HG03575 (cell line): Measurements from ENCODE around the gene RAD51B.
"Not testable (repeated sequence)": the region's sequence is repeated elsewhere in the genome, so short reads cannot be mapped to it uniquely, and the experiment has no call there.

Source experiments
- ATAC-seq: cut with Tn5 transposase; IDR thresholded peaks from one replicate; pipeline ENCODE4 v1.9.1; 2021; ENCODE audit not compliant: unreplicated experiment, insufficient number of reproducible peaks, low FRiP score; ENCODE audit errors: extremely low read depth

Gene RAD51B

DNA sequence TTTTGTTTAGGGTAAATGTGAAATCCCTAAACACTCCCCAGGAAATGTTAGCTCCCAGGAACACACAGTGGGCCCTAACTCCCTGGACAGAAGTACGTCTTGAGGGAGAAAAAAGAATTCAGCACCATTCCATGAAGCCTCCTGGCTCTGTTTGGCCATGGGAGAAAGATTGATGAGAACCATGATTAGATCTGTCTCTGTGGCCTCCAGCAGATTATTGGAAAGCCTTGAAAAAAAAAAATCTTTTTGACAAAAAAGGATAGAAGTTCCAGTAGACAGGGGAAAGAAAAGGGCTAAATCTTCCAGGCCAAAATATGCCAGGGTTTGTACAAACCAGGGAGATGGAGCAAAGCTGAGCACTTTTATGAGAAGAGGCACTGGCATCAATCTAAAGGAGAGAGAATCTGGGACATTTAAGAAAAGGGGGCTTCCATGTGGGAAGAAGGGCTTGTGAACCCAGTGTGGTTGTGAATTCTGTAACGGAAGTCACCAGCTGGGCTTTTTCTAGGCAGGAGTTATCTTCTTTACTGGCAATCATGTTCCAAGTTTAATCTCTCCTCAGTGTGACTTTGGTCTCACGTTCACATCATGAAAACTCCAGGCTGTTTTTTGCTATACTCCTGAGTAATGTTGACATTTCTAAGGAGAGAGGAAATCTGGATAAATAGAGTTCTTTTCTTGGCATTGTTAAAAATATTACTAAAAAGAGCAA lies 426.7 kb downstream of the RAD51B start:
- ATAC-seq: no peak

DNA sequence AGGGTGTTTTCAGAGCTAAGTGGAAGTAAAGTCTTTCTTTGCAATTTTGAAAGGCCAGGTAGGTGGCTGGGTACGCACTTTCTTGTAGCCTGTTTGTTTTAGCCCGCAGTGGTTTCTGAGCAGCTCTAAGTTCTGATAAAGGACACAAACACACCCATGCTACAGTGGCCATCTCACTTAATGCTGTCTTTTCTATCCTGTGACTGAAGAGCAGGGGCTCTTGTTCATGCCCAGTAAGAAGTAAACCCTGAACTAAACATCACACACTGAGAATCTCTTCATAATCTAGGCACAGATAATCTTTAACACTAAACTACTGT lies 427.2 kb downstream of the RAD51B start:
- no peak for ATAC-seq

DNA sequence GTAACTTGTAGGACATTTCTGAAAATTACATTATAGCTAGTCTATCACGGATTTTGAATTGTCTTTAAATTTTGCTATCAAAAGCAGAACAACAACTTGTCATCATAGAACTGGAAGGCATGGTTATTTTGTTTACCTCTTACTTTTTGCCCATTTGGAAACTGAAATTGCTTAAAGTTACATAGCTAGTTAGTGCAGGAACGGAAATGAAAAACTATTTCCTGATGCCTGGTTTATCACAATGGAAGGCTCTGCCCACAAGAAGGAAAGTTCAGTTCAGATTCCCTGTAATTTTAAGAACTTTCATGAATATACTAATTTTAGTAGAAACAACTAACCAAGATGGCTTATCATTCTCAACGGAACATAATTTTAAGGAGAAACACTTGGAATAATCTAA lies 427.7 kb downstream of the RAD51B start:
- no peak for ATAC-seq

DNA sequence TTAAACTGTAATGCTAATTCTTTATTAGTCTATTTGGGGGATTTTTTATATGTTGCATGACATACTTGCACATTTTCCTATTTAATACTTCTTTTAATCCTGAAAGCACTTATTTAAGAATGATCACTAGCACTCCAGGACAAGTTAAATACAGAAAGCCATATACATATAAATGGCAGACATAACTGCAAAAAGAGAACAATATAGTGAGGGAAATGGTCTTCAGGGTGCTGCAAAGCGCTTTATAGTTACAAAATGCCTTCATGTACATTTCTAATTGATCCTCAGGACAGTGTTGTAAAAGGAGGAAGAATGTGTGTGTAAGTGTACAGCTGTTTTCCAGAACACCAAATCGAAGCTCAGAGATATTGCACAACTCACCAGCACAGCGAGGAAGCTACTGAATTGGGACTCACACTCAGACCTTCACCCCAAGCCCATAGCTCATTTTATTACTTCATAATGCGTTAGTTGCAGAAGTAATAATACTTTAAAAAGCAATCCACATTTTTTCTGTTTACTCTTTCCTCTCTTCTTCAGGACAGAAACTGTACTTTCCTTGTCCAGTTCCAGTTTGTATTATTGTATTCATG lies 428.2 kb downstream of the RAD51B start:
- no peak for ATAC-seq

DNA sequence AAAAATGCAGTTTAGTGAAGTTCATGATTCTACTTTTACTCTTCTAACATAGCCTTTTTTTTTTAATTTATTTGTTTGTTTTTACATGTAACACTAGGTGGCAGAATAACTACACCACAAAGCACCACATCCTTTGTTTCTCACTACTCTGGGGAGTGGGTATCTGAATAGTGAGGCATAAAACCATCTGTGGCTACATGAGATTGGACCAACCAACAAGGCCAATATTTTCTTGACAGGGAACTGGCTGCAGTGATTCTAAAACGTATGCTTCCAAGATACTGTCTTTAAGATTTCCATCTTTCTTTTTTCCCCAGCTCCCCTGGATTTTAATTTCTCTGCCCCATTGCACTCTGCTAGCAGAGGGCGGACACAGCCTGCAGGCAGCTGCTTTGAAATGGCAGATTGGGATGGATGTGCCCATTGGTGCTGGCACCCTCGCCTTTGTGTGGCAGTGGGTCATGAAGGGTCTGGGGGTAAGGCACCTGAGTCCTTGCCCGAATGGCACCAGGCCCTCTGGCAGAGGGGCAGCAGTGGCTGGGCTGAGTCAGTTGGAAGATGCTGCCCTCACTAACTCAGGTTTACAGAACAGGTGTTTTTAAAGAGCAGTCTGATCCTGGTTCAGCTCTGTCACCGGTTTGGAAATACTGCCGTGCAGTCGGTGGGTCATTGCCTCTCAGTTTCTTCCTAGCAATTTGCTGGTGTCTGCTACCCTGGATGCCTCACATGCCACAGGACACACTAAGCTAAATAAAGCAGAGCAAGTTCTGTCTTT lies 429.1 kb downstream of the RAD51B start:
- ATAC-seq: no peak

DNA sequence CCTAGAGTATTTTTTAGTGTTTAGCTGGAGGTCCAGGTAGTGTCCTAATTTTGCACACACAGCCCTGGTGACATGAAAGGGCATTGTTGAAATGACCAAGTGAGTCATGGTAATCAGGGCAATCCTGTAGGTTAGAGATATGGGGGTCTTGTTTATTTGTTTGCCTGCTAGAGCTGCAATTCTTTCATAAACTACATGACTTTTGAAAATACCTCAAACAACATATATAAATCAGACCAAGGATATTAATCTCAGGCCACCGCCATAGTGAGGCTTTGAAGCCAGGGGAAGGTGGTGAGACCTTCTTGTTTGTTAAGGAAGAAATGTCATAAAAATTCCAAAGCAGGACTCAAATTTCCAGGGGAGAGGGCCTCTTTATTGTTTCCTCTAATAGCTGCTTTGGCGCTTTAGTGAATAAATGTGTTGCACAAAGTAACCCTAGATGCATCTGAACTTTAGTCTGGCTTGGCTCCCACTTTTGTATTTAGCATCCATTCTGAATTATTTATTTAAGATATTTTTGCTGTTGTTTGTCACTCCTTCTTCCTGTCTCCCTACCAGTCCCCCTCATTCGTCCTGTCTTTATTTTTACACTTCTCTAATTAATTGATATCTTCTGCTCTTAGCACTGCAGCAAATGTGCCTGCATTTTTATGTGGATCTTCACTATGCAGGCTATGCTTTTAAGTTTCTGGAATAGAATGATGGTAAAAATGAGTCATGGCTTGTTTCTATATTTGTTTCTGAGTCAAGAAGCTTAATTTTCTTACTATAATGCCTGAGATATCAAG lies 430.3 kb downstream of the RAD51B start:
- ATAC-seq: no peak

DNA sequence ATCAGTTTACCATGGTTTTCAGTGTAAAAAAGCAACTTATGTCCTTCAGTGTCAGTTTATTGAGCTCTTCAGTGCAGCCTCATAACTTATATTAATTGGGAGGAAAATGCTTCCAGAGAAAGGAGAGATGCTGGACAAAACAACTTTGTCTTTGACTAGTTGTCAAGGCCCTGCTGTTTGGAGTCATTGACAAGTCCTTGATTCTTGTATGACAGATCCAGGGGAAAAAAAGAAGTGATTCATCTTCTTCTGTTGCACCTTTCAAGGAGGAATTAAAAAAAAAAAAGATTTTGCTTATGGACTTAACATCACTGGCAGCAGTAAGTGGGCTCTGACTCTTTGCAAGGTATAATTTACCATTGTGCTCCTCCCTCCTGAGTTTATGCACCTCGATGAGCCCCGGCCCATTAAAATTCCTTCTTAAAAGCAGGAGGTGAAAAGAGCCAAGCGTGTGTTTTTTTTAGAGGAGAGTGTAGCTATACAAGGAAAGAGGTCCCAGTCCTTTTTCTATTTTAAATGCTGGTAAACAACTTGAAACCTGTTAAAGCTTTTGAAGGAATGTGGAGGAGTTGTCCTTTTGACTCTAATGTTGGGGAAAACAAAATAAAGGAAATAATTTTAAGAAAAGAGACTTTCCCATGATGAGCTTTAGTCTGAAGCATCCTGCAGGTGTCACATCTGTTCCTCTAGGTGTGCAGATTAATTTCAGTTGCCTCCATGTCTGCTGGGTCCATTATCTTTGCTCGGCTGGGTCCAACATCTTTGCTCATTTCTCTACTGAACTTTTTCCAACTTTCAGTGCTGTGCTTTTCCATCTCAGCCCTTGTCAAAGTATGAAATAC lies 431.6 kb downstream of the RAD51B start:
- ATAC-seq: no peak

DNA sequence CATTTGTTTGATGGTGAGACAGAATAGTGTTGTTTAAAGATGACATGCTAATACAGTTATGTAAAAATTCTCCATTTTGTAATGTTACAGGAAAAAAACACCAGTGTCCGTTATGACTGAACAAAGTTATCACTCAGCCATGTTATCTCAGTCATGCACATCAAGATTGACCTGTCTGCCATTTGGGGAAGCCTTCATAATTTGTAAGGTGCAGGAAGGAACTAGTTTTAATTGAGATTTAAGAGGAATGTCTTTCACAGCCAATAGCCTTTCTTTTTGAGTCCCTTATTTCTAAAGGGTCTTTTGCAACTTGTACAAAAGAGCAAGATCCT lies 432.2 kb downstream of the RAD51B start:
- ATAC-seq: no peak

DNA sequence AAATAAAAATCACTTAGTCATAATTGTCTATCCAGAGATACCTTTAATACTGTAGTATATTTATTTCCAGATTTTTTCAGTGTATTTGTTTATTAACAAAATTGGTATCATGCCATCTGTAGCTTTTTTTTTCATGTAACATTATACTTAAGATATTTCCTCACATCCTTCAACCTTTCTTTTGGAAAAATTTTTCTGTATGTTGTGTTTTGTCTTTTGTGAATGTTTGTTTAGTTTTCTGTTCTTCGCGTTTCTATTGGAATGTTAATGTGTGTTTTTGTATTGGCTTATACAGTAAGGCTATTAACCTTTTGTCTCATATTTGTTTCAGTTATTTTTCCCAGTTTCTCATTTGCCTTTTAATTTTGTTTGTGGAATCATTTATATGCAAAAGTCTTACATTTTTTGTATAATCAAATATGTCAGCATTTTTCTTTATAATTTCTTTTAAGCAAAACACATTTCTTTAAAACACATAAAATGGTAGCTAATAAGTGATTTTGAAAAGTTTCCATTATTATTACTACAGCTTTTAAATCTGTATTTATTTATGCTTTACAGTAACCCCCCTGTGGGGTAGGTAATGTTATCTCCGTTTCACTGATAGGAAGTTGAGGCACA lies 433.7 kb downstream of the RAD51B start:
- ATAC-seq: no peak

DNA sequence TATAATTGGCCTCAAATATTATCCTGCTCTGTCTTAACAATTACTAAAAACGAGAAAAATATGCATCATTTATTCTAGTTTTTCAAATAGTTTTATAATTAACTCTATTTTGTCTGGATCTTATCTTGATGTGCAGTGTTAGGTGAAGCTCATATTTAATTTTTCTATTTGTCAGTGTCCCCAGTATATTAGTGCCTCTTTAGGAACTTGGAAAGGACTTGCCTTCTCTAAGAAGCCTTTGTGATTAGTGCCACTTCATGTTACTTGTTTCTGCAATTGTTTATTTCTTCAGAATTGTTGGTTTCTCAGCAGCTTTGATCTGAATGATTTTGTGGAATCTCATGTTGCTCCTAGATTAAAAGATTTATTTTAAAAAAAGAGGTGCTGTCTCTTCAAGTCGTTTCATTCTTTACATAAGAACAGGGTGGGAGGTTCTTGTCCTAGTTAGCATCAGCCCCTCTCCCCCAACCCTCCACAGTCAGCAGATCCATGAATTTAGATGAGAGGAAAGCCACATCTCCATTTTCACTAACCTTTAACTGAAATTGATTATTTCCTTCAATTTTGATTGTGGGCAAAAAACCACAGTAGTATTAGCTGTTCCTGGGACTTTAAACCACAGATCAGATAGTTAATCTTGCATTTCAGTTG lies 434.4 kb downstream of the RAD51B start:
- no peak for ATAC-seq

DNA sequence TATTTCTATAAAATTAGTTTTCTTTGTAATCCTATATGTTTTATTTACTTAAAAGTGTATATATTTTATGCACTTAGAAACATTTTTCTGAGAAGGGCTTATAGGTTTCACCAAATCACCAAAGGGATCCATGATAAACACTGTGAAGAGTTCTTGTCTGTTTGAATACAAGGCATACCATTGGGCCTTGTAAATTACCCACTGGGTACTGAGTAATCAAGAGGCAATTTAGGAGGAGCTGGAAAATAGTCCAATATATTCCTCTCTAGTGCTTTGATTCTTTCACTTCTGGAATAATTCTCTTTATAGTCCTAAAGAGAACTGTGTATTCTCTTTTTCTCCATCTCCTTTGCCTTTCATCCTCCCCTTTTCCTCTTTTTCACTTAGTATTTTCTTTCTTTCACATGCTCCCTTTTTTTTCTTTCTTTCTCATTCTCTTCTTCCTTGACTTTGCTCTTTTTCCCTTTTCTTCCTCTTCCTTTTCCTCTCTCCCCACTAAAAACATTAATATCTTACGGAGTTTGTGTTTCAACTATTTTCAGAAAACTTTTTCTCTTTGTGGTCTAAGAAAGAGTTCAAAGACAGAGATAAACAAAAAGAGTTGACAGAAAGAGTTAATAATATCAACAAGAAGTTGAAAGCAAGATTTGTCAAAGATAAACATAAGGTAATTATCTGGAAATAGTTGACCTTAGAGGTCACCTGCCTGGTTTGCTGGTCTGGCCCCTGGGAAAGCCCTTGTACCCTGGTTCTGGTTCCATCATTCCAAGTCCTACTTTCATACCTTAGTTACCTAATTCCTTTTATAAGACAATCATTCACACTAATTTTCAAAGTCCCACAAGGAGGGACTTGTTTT lies 435.3 kb downstream of the RAD51B start:
- no peak for ATAC-seq

DNA sequence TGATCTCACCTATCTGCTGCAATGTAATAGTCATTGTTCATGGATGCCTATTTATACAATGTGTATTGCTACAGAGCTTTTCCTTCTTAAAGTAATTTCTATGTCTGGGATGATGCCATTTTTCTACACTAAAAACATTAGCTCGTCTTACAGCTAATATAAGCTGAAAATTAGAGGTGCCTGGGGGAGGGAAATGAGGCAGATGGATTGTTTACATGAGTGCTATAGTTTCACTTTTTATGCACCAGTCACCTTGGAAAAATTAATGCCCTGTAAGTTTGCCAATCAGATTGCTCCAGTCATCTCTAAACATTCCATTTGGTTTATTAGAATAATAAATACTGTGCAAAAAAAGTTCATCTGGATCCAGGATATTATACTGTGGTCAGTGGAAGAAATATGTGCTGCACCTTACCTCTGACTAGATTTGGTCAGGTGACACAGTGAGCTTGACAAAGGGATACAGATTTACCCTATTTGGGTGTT lies 436.2 kb downstream of the RAD51B start:
- no peak for ATAC-seq

DNA sequence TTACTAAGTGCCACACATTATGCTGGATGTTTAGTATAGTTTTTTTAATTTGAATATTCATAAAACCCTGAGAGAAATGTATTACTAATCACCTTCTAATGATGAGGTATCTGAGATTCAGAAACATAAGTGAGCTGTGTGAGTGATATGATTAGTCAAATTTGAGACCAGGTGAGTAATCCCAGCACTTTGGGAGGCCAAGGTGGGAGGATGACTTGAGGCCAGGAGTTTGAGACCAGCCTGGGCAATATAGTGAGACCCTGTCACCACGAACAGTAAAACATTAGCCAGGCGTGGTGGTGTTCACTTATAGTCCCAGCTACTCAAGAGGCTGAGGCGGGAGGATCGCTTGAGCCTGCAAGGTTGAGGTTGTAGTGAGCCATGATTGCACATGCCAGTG lies 438.4 kb downstream of the RAD51B start:
- no peak for ATAC-seq

DNA sequence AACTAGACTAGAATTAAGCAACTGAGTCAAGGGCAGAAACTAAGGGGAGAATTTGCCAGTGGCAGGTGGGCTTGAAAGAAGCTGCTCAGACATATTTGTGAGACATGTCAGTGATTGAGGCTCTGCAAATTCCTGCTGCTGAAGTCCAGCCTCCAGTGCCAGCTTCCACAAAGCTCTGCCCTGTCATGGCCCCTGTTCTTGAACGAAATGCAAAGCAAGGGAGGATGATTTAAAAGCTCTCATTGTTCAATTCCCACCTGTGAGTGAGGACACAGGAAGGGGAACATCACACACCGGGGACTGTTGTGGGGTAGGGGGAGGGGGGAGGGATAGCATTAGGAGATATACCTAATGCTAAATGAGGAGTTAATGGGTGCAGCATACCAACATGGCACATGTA lies 439.4 kb downstream of the RAD51B start:
- not testable (repeated sequence) for ATAC-seq

DNA sequence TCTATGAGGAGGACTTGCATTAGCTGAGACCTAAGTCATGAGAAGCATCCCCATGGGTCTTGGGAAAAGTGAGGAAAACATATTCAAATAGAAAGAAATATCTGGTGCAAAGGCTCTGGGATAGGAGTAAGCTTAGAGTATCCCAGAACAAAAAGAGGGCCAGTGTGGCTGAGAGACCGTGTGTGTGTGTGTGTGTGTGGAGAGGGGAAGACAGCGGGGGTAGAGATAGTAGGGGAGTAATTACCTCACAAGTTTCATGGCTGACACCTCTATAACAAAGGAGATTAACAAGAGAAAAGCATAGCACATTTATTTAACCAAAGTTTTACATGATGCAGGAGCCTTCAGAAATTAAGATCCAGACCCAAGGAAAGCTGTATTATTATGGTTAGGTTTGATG lies 440.5 kb downstream of the RAD51B start:
- ATAC-seq: no peak

DNA sequence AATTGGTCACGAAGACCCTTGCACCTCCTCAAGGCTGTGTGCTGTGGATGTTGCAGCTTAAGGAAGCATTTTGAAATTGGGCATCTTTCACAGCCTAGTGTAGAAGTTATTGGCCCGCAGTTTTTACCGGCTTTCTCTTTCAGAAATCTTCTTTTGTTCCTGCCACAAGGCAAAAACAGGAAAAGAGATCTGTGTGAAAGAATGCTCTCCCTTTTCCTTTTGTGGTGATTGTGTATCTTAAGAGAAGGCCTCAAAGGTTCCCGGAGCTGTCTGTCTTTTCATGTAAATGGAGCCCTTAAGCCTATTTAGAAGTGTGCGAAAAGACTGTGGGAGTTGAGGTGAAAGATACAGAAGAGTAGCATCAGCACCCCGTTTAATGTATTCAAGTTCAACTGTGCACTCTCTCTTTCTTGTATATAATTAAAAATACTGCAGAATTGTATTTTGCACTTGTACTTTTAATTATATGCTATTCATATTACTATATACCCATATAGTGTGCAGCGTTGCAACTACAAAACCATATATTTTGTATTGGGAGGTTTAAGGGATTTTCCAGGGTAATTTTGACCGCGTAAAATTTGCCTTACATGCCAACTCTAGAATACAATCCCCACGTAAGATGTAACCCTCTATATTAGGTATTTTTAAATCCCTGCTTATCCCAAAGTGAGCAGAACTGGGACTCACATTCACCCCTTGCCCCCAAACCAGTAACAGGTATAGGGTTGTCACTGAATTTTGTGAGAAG lies 441.7 kb downstream of the RAD51B start:
- no peak for ATAC-seq
